Measurements from ENCODE around the gene PLEKHA8.

Gene PLEKHA8

DNA sequence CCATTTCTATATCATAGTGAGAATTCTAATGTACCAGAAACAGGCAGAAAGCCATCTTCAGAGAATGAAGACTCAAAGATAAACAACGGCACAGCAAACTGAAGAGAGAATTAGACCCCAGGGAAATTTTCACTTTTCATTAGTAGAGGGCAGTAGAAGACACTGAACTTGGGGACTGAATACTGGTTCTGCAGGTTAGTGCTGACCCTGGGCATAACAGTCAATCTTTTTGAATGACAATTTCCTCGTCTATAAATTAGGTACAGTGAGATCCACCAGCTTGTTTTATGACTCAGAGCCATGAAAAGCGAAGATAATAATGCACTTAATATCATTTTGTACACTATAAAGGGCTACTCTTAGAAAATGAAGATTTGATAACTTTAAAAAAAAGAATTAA, 15.5 kb upstream of the PLEKHA8 start:
- no peak overlapping the region for H3K4me2 ChIP-seq (ENCODE audit: low read length)
- H3K4me1 ChIP-seq (ENCODE audit: control insufficient read depth, low read length): no peaks in the 10 kb centered on the region
- H3K4me3 ChIP-seq (ENCODE audit: low read length): no peak overlapping the region
- H3K36me3 ChIP-seq (ENCODE audit: control insufficient read depth, low read length): peaks cover 28% of the 10 kb centered on the region
- H4K20me1 ChIP-seq (ENCODE audit: control insufficient read depth, insufficient read depth, low read depth, low read length): no peaks in the 10 kb centered on the region
- no peak overlapping the region for H3K27ac ChIP-seq (ENCODE audit: low read depth, low read length)
- H3K9me3 ChIP-seq (ENCODE audit: control insufficient read depth, insufficient read depth, low read length): no peaks in the 10 kb centered on the region
- no peaks in the 10 kb centered on the region for H3K27me3 ChIP-seq (ENCODE audit: control insufficient read depth, low read length)
- no peaks in the 10 kb centered on the region for H3K79me2 ChIP-seq (ENCODE audit: control insufficient read depth, low read length)
- H3F3A ChIP-seq (ENCODE audit: control insufficient read depth, insufficient read depth): 0 out of 2 replicates have a peak, but pooled peaks cover 2% of the 10 kb centered on the region
- no peaks in the 10 kb centered on the region for H3K9me2 ChIP-seq (replicated peaks; ENCODE audit: control insufficient read depth, low read length)
- TF ChIP-seq, protein P1, sequence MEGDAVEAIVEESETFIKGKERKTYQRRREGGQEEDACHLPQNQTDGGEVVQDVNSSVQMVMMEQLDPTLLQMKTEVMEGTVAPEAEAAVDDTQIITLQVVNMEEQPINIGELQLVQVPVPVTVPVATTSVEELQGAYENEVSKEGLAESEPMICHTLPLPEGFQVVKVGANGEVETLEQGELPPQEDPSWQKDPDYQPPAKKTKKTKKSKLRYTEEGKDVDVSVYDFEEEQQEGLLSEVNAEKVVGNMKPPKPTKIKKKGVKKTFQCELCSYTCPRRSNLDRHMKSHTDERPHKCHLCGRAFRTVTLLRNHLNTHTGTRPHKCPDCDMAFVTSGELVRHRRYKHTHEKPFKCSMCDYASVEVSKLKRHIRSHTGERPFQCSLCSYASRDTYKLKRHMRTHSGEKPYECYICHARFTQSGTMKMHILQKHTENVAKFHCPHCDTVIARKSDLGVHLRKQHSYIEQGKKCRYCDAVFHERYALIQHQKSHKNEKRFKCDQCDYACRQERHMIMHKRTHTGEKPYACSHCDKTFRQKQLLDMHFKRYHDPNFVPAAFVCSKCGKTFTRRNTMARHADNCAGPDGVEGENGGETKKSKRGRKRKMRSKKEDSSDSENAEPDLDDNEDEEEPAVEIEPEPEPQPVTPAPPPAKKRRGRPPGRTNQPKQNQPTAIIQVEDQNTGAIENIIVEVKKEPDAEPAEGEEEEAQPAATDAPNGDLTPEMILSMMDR (IDR thresholded peaks at IDR 0.05; ENCODE audit: low read depth, low read length, poor library complexity, severe bottlenecking): no peak
- TF ChIP-seq EZH2phosphoT487 (IDR thresholded peaks at IDR 0.05; ENCODE audit: borderline replicate concordance, low read length): no peak

DNA sequence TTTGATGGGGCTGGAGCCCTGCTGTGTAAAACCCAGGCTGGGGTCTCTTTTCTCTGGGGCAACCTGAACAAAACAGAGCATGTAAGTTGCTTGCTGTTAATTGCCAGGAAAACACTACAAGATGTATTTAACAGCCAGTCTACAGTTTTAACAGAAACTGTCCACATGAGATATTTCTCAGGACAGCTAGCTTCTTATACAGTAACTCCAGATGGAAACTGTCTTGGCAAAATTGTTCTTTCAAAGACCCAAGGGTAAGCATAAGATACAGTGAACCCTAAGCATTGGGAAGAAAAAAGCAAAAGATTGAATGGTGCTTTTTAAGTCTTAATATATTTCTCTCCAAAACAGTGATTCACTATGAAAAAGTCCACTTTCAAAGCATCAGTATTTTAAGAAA, 9.8 kb upstream of the PLEKHA8 start:
- H3K27me3 ChIP-seq (ENCODE audit: control insufficient read depth, low read length): no peaks in the 10 kb centered on the region
- TF ChIP-seq, protein P1 (IDR thresholded peaks at IDR 0.05; ENCODE audit: low read depth, low read length, poor library complexity, severe bottlenecking): no peak
- TF ChIP-seq EZH2phosphoT487 (IDR thresholded peaks at IDR 0.05; ENCODE audit: borderline replicate concordance, low read length): no peak
- no peak overlapping the region for H3K4me3 ChIP-seq (ENCODE audit: low read length)
- H3K9me3 ChIP-seq (ENCODE audit: control insufficient read depth, insufficient read depth, low read length): no peaks in the 10 kb centered on the region
- H3K27ac ChIP-seq (ENCODE audit: low read depth, low read length): no peak overlapping the region
- H3K36me3 ChIP-seq (ENCODE audit: control insufficient read depth, low read length): peaks cover 61% of the 10 kb centered on the region
- peaks cover 32% of the 10 kb centered on the region for H3K4me1 ChIP-seq (ENCODE audit: control insufficient read depth, low read length)
- no peaks in the 10 kb centered on the region for H3K9me2 ChIP-seq (replicated peaks; ENCODE audit: control insufficient read depth, low read length)
- H3F3A ChIP-seq (ENCODE audit: control insufficient read depth, insufficient read depth): peaks cover 12% of the 10 kb centered on the region
- no peak overlapping the region for H3K4me2 ChIP-seq (ENCODE audit: low read length)
- H4K20me1 ChIP-seq (ENCODE audit: control insufficient read depth, insufficient read depth, low read depth, low read length): no peaks in the 10 kb centered on the region
- peaks cover 22% of the 10 kb centered on the region for H3K79me2 ChIP-seq (ENCODE audit: control insufficient read depth, low read length)

DNA sequence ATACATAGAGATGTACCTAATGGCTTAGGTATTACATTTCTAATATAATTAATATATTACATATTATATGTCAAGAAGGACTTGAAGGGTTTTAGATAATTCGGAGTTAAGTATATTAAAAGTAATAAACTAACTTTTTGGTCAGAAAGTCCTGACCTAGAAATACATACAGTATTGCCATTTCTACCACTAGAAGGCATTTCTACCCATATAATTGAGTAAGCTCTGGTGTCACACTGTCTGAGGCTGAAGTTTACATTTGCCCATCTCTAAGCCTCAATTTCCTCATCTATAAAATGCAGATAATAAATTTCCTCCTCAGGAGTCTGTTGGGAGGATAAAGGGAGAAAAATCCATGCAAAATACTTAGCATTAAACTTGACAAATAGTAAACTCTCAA, 8.8 kb upstream of the PLEKHA8 start:
- H3K9me3 ChIP-seq (ENCODE audit: control insufficient read depth, insufficient read depth, low read length): no peaks in the 10 kb centered on the region
- no peaks in the 10 kb centered on the region for H4K20me1 ChIP-seq (ENCODE audit: control insufficient read depth, insufficient read depth, low read depth, low read length)
- no peaks in the 10 kb centered on the region for H3K9me2 ChIP-seq (replicated peaks; ENCODE audit: control insufficient read depth, low read length)
- TF ChIP-seq, protein P1 (IDR thresholded peaks at IDR 0.05; ENCODE audit: low read depth, low read length, poor library complexity, severe bottlenecking): no peak
- no peak for TF ChIP-seq EZH2phosphoT487 (IDR thresholded peaks at IDR 0.05; ENCODE audit: borderline replicate concordance, low read length)
- no peaks in the 10 kb centered on the region for H3K27me3 ChIP-seq (ENCODE audit: control insufficient read depth, low read length)
- peaks cover 31% of the 10 kb centered on the region for H3K79me2 ChIP-seq (ENCODE audit: control insufficient read depth, low read length)
- no peak overlapping the region for H3K27ac ChIP-seq (ENCODE audit: low read depth, low read length)
- H3K4me3 ChIP-seq (ENCODE audit: low read length): no peak overlapping the region
- H3K4me1 ChIP-seq (ENCODE audit: control insufficient read depth, low read length): peaks cover 42% of the 10 kb centered on the region
- H3K36me3 ChIP-seq (ENCODE audit: control insufficient read depth, low read length): peaks cover 57% of the 10 kb centered on the region
- H3F3A ChIP-seq (ENCODE audit: control insufficient read depth, insufficient read depth): peaks cover 12% of the 10 kb centered on the region
- H3K4me2 ChIP-seq (ENCODE audit: low read length): no peak overlapping the region

Data from DOHH2 (cell line).